Choroid plexus epithelial cell (primary cell): ENCODE data around the gene TBRG4.

Experiments
- DNase-seq: peaks from one replicate; pipeline ENCODE4 v3.0.0-alpha.2; 2010; ENCODE audit warnings: low read depth
- H3K4me3 ChIP-seq: 2 replicates; pipeline ENCODE4 v1.5.1; 2011; ENCODE audit warnings: low read depth, mild to moderate bottlenecking, control low read depth, low read length, moderate library complexity
- TF ChIP-seq, protein P1 (sequence below): conservative IDR thresholded peaks from 2 replicates; pipeline ENCODE4 v1.5.1; 2011; ENCODE audit warnings: low read depth, mild to moderate bottlenecking, control low read depth, inconsistent platforms, low read length, moderate library complexity

The TBRG4 gene

GRCh38 chr7:45151131-45151684 lies 39.7 kb upstream of the TBRG4 start:
- TF ChIP-seq, protein P1, sequence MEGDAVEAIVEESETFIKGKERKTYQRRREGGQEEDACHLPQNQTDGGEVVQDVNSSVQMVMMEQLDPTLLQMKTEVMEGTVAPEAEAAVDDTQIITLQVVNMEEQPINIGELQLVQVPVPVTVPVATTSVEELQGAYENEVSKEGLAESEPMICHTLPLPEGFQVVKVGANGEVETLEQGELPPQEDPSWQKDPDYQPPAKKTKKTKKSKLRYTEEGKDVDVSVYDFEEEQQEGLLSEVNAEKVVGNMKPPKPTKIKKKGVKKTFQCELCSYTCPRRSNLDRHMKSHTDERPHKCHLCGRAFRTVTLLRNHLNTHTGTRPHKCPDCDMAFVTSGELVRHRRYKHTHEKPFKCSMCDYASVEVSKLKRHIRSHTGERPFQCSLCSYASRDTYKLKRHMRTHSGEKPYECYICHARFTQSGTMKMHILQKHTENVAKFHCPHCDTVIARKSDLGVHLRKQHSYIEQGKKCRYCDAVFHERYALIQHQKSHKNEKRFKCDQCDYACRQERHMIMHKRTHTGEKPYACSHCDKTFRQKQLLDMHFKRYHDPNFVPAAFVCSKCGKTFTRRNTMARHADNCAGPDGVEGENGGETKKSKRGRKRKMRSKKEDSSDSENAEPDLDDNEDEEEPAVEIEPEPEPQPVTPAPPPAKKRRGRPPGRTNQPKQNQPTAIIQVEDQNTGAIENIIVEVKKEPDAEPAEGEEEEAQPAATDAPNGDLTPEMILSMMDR: no peak
- no peak for DNase-seq
- no peak overlapping the region for H3K4me3 ChIP-seq

GRCh38 chr7:45150199-45150598 lies 38.7 kb upstream of the TBRG4 start:
- no peak overlapping the region for H3K4me3 ChIP-seq
- TF ChIP-seq, protein P1: no peak
- no peak for DNase-seq

DNA sequence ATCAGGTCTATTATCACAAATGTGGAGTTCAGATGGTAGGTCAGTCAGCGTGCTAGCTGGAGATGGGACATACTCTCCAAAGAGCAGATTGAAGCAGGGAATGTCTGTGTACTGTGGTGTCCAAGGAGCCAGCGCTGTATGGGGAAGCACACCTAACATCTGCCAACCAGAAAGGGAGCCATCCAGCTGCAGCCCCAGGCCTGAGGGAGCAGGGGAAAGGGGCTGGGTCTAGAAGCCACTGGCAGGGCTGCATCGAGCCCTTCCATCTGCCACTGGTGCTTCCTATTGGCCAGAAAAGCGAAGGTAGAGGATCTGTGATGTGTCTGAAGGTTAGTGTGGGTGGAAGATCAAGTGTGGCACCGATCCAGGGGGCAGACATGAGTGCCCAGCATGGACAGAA lies 38.1 kb upstream of the TBRG4 start:
- TF ChIP-seq, protein P1: no peak
- no peak for DNase-seq
- no peak overlapping the region for H3K4me3 ChIP-seq

- TF ChIP-seq, protein P1: no peak
- DNase-seq: no peak
- H3K4me3 ChIP-seq: no peak overlapping the region
Measured at GRCh38 chr7:45148653-45148973, 37.1 kb upstream of the TBRG4 start.

DNA sequence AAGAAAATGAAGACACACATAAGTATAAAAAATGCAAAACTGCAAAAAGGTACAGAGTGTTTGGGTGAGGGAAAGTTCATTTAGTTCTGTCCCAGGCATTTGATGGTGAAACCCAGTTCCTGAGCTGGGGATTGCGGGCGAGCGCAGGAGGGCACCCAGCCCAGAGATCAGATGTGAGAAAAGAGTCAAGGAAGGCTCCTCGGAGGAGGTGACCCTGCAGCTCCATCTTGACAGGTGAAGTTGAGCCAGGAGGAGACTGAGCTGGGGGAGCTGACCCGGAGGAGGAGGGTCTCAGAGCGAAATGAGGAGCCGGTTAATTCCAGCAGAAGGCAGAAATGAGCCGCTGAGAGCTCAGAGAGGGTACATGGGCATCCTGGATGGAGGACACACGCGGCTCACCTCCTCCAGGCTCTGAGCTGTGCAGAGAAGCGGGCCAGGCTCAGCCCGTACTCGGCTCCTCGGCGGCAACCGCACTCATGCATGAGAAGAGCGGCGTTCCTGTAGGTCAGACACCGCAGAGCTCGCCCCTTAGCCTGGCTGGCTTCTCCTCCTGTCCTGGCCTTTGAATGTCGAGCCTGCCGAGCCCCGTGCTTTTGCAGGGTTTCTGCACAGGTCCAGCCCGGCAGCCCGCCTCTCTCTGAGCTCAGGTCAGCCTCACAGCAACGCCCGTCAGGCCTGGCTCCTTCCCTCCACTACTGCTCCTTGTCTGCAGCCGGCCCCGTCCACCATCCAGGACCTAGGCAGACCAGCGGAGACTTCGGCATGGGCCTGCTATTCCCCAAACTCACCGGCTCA lies 36.6 kb upstream of the TBRG4 start:
- no peak overlapping the region for H3K4me3 ChIP-seq
- TF ChIP-seq, protein P1: no peak
- no peak for DNase-seq

DNA sequence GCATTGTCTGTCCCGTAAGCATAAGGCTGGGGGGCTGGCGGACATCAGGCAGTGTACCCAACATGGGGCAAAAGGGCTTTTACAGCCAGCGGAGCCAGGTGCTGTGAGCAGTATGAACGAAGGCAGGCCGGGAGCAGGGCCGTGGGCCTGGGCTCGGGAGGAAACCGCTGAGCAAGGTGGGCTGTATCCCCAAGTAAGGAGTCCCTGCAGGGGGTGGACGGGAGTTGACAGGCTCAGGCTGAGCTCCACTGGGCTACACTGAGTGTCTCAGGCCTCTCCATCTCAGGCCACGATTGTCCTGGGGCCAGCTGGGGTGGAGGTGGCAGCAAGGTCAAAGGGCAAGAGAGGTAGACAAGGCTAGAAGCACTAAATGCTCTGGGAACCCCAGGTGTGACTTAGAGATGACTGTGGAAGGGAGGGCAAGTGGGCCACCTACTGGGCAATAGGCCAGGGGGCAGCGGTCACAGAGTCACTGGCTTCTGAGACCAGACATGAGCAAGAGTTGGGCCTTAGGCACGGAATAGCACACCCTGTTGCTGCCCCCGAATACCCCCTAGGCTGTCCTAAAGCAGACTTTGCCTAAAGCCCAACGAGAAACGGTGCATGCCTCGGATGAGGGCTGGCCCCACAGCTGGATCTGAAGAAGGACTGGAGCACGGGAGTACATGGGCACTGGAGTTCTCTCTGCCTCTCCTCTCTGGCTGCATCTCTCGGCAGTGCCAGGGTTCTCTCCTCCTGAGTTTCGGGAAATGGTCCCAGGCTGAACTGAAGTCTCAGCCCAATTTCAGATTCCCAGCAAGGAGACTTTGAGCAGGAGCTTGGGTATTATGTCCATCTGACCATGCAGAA lies 35.3 kb upstream of the TBRG4 start:
- TF ChIP-seq, protein P1: no peak
- DNase-seq: no peak
- H3K4me3 ChIP-seq: no peak overlapping the region
